Mammary microvascular endothelial cell (primary cell): ENCODE data around the gene TRAPPC8. TPM values are rescaled to one million over a fixed set of nuclear protein-coding genes. Genes with fewer than 3 reads are reported as not detected.

Experiments
- total RNA-seq: library from RNA; depleted of rRNA; stranded (reverse); fragments of >200 nt; gene quantifications from 2 replicates; pipeline ENCODE4 v1.2.3, GENCODE V29; 2015

The TRAPPC8 gene, protein sequence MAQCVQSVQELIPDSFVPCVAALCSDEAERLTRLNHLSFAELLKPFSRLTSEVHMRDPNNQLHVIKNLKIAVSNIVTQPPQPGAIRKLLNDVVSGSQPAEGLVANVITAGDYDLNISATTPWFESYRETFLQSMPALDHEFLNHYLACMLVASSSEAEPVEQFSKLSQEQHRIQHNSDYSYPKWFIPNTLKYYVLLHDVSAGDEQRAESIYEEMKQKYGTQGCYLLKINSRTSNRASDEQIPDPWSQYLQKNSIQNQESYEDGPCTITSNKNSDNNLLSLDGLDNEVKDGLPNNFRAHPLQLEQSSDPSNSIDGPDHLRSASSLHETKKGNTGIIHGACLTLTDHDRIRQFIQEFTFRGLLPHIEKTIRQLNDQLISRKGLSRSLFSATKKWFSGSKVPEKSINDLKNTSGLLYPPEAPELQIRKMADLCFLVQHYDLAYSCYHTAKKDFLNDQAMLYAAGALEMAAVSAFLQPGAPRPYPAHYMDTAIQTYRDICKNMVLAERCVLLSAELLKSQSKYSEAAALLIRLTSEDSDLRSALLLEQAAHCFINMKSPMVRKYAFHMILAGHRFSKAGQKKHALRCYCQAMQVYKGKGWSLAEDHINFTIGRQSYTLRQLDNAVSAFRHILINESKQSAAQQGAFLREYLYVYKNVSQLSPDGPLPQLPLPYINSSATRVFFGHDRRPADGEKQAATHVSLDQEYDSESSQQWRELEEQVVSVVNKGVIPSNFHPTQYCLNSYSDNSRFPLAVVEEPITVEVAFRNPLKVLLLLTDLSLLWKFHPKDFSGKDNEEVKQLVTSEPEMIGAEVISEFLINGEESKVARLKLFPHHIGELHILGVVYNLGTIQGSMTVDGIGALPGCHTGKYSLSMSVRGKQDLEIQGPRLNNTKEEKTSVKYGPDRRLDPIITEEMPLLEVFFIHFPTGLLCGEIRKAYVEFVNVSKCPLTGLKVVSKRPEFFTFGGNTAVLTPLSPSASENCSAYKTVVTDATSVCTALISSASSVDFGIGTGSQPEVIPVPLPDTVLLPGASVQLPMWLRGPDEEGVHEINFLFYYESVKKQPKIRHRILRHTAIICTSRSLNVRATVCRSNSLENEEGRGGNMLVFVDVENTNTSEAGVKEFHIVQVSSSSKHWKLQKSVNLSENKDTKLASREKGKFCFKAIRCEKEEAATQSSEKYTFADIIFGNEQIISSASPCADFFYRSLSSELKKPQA (N-terminal part only)
- total RNA-seq = 33.9 and 36.8 TPM in 2 replicates

DNA sequence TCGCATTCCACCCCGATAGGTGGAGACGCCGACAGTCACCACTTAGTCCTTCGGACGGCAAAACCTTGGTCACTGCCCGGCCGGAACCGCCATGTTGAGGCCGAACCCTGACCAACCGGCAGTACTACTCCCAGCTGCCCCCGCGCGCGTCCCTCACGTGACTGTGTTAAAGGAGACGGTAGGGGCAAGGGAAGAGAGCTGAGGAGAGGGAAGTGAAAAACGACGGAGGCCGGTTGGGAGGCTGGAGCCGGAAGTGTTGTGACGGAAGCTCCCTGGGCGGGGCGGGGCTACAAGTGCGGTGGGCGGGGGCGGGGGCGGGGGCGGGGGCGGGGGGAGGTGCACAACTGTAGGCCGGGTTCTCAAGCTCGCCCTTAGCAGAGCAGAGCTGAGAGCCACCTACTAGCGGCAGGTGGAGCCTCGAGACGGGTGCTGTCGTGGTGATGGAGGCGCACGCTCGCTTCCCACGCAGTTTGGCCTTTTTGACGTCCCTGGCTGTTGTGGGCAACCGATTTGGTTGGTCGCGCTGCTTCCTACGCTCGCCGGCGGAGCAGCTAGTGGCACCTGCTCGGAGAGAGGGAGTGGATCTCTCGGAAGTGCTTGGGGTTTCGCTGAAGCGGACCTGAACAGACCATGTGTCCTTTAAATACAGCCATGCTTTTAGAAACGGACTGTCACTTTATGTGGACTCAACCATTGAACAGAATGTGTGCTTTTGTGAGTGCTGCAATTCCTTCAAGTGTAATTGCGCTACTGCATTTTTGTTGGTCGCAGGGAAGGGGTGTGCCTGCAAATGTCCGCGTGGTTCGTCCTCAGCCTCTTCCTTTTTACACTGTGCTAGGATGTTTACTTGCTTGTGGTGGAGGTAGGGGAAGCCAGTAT, at the start of gene TRAPPC8:
TSS of gene TRAPPC8 (minus strand) at position 130 of the 879 bp plus-strand sequence. CDS start 364 bp downstream, outside the sequence.

Other genes with a start within 250 kb of the TRAPPC8 start
- gene SLC25A52, start 182.2 kb downstream of the TRAPPC8 start, total RNA-seq = not detected in 2 replicates
- gene RNF125, start 75.7 kb upstream of the TRAPPC8 start, total RNA-seq = 3.5 and 4.0 TPM in 2 replicates
- 33.9 and 35.3 TPM in 2 replicates for gene RNF138, start 148.7 kb upstream of the TRAPPC8 start, total RNA-seq
- gene MEP1B, start 246.9 kb upstream of the TRAPPC8 start, total RNA-seq = not detected in 2 replicates